Activated CD8-positive, alpha-beta T cell treated with anti-CD3 and anti-CD28 coated beads for 36 hours (primary cell): Measurements from ENCODE around the gene CIPC. TPM values are rescaled to one million over a fixed set of nuclear protein-coding genes. Genes with fewer than 3 reads are reported as not detected.

ENCODE experiments used
- ATAC-seq: fragments of 200-7000 bp; cut with Tn5 transposase; one replicate; pipeline ENCODE4 v1.10.0; 2021; ENCODE audit warnings: mild to moderate bottlenecking, moderate library complexity
- CTCF ChIA-PET: fragments of 350-600 bp; sonication (Branson Sonifier 250); formaldehyde crosslinking; loops from one replicate; lab custom pipeline; 2021; ENCODE audit warnings: antibody characterized with exemption; lab: Charles Lee
- POLR2A ChIA-PET: fragments of 350-600 bp; sonication (Branson Sonifier 250); formaldehyde crosslinking; loops from one replicate; lab custom pipeline; 2021; ENCODE audit warnings: antibody characterized with exemption; lab: Charles Lee
- DNase-seq: peaks from one replicate; pipeline ENCODE4 v3.0.0-alpha.2; 2020
- H3K27ac Mint-ChIP-seq: one replicate; pipeline ENCODE4 v1.8.0; 2021; ENCODE audit warnings: mild to moderate bottlenecking, mixed read lengths
- H3K27me3 Mint-ChIP-seq: one replicate; pipeline ENCODE4 v1.8.0; 2021; ENCODE audit warnings: mixed read lengths
- H3K36me3 Mint-ChIP-seq: one replicate; pipeline ENCODE4 v1.8.0; 2021; ENCODE audit warnings: low read depth, mixed read lengths
- H3K4me1 Mint-ChIP-seq: one replicate; pipeline ENCODE4 v1.8.0; 2021; ENCODE audit warnings: low read depth, mixed read lengths
- H3K4me3 Mint-ChIP-seq: one replicate; pipeline ENCODE4 v1.8.0; 2021; ENCODE audit warnings: mild to moderate bottlenecking, moderate library complexity, mixed read lengths
- H3K9me3 Mint-ChIP-seq: one replicate; pipeline ENCODE4 v1.8.0; 2021; ENCODE audit warnings: mixed read lengths
- intact Hi-C: fragments of 100-400 bp; cut with micrococcal nuclease; formaldehyde crosslinking; loops from one replicate; pipeline ENCODE4 v1.10.0; 2022
- total RNA-seq, 2 experiments: library from RNA; stranded (reverse); gene quantifications; one replicate each; pipeline ENCODE4 v1.2.3, GENCODE V29; 2021
- TF ChIP-seq, protein P1 (sequence below): fragments of 200-600 bp; IDR thresholded peaks from one replicate; pipeline ENCODE4 v1.8.0; 2022; ENCODE audit warnings: antibody characterized with exemption, mild to moderate bottlenecking

Gene CIPC
- total RNA-seq, 2 experiments from 2014 or later, result 8.8 to 9.6 TPM

DNA sequence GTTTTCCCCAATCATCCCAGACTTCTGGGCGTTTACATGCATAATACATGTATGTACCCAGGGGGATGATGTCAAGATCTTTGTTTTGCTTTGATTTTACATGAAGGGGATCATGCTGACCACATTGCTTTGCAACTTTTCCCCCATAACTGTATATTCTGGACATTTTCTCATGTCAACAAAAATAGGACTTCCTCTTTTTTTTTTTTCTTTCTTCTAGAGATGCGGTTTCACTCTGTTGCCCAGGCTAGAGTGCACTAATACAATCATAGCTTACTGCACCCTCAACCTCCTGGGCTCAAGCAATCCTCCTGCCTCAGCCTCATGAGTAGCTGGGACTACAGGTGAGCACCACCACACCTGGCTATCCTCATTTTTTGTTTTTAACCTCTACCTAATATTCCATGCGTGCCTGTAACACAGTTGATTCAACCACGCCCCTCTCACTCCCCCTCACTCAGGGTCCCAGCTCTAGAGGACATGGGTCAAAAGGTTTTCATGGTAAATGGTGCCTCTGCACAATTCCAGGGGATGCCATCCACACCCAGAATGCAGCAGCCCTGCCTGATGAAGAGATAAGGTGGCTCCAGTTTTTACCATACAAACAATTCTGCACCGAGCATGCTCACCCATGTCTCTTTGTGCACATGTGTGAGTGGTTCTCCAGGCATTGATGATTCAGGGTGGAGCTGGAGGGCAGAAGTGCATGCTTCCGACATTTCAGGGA is 32.0 kb upstream of the CIPC start:
- Mint-ChIP-seq H3K4me1 (no peaks in the 10 kb centered on the region), H3K4me3 (no peak overlapping the region), H3K9me3 (no peaks in the 10 kb centered on the region), H3K27ac (no peak overlapping the region), H3K27me3 (peaks cover 3% of the 10 kb centered on the region), H3K36me3 (no peaks in the 10 kb centered on the region)
- ATAC-seq (no peak), DNase-seq (no peak)
- ChIA-PET POLR2A (no interaction called here), CTCF (interaction anchor here (2.9 to 8.9 kb wide), 3 partner anchors 147 to 191 kb away, joined by 7 to 133 read pairs (median 29); no protein-coding TSS in a partner anchor)
- intact Hi-C loops, result no loop called here
- TF ChIP-seq, protein P1, sequence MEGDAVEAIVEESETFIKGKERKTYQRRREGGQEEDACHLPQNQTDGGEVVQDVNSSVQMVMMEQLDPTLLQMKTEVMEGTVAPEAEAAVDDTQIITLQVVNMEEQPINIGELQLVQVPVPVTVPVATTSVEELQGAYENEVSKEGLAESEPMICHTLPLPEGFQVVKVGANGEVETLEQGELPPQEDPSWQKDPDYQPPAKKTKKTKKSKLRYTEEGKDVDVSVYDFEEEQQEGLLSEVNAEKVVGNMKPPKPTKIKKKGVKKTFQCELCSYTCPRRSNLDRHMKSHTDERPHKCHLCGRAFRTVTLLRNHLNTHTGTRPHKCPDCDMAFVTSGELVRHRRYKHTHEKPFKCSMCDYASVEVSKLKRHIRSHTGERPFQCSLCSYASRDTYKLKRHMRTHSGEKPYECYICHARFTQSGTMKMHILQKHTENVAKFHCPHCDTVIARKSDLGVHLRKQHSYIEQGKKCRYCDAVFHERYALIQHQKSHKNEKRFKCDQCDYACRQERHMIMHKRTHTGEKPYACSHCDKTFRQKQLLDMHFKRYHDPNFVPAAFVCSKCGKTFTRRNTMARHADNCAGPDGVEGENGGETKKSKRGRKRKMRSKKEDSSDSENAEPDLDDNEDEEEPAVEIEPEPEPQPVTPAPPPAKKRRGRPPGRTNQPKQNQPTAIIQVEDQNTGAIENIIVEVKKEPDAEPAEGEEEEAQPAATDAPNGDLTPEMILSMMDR, result no peak

DNA sequence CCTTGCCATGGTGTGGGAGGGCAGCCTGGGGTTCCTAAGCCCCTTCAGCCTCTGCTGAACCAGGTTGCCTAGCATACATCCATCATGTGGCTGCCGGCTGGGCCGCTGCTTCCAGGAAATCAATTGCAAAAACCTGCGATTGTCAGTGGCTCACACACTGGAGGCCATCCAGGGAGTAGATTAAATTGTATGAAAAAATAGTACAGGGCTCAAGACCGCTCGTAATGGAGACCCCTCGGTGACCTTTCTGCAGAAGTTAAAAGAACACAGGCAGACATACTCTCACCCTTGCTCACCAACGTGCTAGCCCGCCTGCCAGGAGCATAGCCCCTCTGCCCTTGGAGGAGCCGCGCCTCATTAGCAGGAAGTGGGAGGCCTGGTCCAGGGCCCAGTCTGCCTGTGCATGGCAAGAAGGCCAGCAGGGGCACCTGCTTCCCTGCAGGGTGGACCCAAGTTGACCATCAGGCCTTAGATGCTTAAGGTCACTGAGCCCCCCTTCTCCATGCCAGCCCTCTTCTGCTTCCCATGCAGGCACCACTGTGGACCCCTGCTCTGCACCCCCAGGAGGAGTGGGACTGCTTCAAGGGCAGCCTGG is 31.4 kb upstream of the CIPC start:
- Mint-ChIP-seq H3K9me3 (no peaks in the 10 kb centered on the region), H3K36me3 (no peaks in the 10 kb centered on the region), H3K4me1 (no peaks in the 10 kb centered on the region), H3K27ac (no peak overlapping the region), H3K27me3 (peaks cover 3% of the 10 kb centered on the region), H3K4me3 (no peak overlapping the region)
- ATAC-seq (no peak), DNase-seq (no peak)
- POLR2A ChIA-PET, result no interaction called here
- CTCF ChIA-PET, result interaction anchor here (1.2 to 8.9 kb wide), 5 partner anchors 25 to 195 kb away, joined by 4 to 452 read pairs (median 82); no protein-coding TSS in a partner anchor
- intact Hi-C loops, result no loop called here
- TF ChIP-seq, protein P1, result no peak

GRCh38 chr14:77067632-77068516 is 30.2 kb upstream of the CIPC start:
- H3K27ac Mint-ChIP-seq, result no peak overlapping the region
- intact Hi-C loops, result no loop called here
- peak; percentile 79 for ATAC-seq
- CTCF ChIA-PET, result interaction anchor here (0.7 to 7.4 kb wide), 32 partner anchors 9 to 362 kb away, joined by 3 to 452 read pairs (median 6); partner anchors contain the start of gene IRF2BPL
- H3K4me3 Mint-ChIP-seq, result no peak overlapping the region
- POLR2A ChIA-PET, result no interaction called here
- peak; percentile 68 for DNase-seq
- TF ChIP-seq, protein P1, result peak; percentile 83
- H3K36me3 Mint-ChIP-seq, result no peaks in the 10 kb centered on the region
- no peaks in the 10 kb centered on the region for H3K4me1 Mint-ChIP-seq
- H3K27me3 Mint-ChIP-seq, result peaks cover 3% of the 10 kb centered on the region
- H3K9me3 Mint-ChIP-seq, result no peaks in the 10 kb centered on the region

DNA sequence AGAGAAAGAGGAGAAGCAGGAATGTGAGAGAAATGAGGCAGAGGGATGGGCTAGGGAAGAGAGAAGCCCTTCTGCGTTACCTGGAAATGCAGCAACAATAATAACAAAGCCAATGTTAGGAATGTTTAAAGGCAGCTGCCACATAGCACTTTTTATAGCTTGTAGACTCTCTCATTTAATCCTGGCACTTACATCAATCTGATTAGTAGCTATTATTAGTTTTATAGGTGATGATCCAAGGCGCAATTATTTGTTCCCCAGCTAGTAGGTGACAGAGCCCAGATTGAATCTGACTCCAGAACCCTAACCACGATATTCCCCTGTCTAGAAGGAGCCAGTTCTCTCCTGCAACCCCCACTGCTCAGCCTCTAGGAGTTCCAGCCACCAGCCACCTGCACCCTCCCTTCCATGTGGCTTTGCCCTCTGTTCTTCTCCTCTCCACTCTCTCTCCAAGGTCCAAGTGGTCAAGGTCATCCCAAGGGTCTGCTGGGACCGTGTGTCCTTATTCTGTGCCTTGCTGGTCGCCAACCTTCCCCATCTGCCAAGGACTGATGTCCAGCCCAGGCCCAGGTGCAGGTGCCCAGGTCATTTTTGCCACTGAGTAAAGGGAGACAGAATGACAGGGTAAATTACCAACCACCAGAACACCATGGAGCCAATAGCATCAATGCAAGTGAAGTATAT is 29.4 kb upstream of the CIPC start:
- peaks cover 3% of the 10 kb centered on the region for H3K27me3 Mint-ChIP-seq
- H3K4me3 Mint-ChIP-seq, result no peak overlapping the region
- DNase-seq (no peak), ATAC-seq (no peak)
- intact Hi-C loops, result no loop called here
- H3K36me3 Mint-ChIP-seq, result no peaks in the 10 kb centered on the region
- no peaks in the 10 kb centered on the region for H3K4me1 Mint-ChIP-seq
- no peak overlapping the region for H3K27ac Mint-ChIP-seq
- H3K9me3 Mint-ChIP-seq, result no peaks in the 10 kb centered on the region
- TF ChIP-seq, protein P1, result no peak
- CTCF ChIA-PET, result interaction anchor here (0.6 to 7.4 kb wide), 37 partner anchors 8 to 363 kb away, joined by 3 to 452 read pairs (median 6); partner anchors contain the start of gene IRF2BPL
- POLR2A ChIA-PET, result no interaction called here
